22Rv1 (cell line): ENCODE data around the gene ZNG1B.

ENCODE experiments used
- ZFX ChIP-seq: fragments of 450-650 bp; IDR thresholded peaks from 2 replicates; pipeline ENCODE4 v1.6.1; 2017; ENCODE audit warnings: antibody characterized with exemption, borderline replicate concordance
- TF ChIP-seq, protein P1 (sequence below): fragments of 450-650 bp; IDR thresholded peaks from 2 replicates; pipeline ENCODE4 v1.5.1; 2017; ENCODE audit warnings: mild to moderate bottlenecking

DNA sequence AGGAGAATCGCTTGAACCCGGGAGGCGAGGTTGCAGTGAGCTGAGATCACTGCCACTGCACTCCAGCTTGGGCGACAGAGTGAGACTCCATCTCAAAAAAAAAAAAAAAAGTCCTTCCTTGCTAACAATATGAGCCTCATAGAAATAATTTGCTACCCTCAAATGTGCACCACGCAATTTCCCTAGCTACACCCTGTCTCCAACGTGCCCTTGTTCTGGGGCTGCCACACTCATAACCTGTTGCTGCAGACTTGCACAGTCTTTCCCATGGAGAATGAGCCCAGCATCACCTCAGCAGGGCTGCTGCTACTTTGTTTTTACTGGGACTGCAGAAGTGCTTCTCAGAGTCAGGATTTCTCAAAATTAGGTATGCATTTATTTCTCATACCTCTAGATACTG is 46.4 kb upstream of the ZNG1B start:
- TF ChIP-seq, protein P1, sequence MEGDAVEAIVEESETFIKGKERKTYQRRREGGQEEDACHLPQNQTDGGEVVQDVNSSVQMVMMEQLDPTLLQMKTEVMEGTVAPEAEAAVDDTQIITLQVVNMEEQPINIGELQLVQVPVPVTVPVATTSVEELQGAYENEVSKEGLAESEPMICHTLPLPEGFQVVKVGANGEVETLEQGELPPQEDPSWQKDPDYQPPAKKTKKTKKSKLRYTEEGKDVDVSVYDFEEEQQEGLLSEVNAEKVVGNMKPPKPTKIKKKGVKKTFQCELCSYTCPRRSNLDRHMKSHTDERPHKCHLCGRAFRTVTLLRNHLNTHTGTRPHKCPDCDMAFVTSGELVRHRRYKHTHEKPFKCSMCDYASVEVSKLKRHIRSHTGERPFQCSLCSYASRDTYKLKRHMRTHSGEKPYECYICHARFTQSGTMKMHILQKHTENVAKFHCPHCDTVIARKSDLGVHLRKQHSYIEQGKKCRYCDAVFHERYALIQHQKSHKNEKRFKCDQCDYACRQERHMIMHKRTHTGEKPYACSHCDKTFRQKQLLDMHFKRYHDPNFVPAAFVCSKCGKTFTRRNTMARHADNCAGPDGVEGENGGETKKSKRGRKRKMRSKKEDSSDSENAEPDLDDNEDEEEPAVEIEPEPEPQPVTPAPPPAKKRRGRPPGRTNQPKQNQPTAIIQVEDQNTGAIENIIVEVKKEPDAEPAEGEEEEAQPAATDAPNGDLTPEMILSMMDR, result no peak
- no peak for TF ChIP-seq ZFX
